Naive B cell (primary cell): Measurements from ENCODE around the gene CASTOR1. TPM values are rescaled to one million over a fixed set of nuclear protein-coding genes. Genes with fewer than 3 reads are reported as not detected.

ENCODE experiments used
- ATAC-seq, 2 donors: fragments of 150-1000 bp; cut with Tn5 transposase; 2 replicates each; pipeline ENCODE4 v1.10.0; 2021; ENCODE audit warnings: low read depth in 2 of 2, mild to moderate bottlenecking in 2 of 2, moderate library complexity in 2 of 2
- DNase-seq: peaks from one replicate; pipeline ENCODE4 v3.0.0; 2022
- H3K27ac Mint-ChIP-seq, 6 donors: one replicate each; pipeline ENCODE4 v1.8.0; 2020 to 2022; ENCODE audit warnings: mild to moderate bottlenecking in 6 of 6, mixed read lengths in 6 of 6, moderate library complexity in 5 of 6, inconsistent platforms in 2 of 6
- H3K27me3 Mint-ChIP-seq, 3 donors: one replicate each; pipeline ENCODE4 v1.8.0; 2021 to 2022; ENCODE audit warnings: mixed read lengths in 3 of 3, mild to moderate bottlenecking in 1 of 3
- H3K36me3 Mint-ChIP-seq, 2 donors: one replicate each; pipeline ENCODE4 v1.8.0; 2020 to 2022; ENCODE audit warnings: mixed read lengths in 2 of 2, inconsistent platforms in 1 of 2, mild to moderate bottlenecking in 1 of 2
- H3K4me1 Mint-ChIP-seq, 3 donors: one replicate each; pipeline ENCODE4 v1.8.0; 2020 to 2022; ENCODE audit warnings: mixed read lengths in 3 of 3, inconsistent platforms in 1 of 3, mild to moderate bottlenecking in 1 of 3, moderate library complexity in 1 of 3
- H3K4me3 Mint-ChIP-seq, 8 donors: one replicate each; pipeline ENCODE4 v1.8.0; 2020 to 2022; ENCODE audit warnings: mild to moderate bottlenecking in 8 of 8, mixed read lengths in 8 of 8, moderate library complexity in 8 of 8, inconsistent platforms in 2 of 8
- H3K9me3 Mint-ChIP-seq, 7 donors: one replicate each; pipeline ENCODE4 v1.8.0; 2020 to 2022; ENCODE audit warnings: mixed read lengths in 7 of 7, mild to moderate bottlenecking in 5 of 7, inconsistent platforms in 2 of 7, moderate library complexity in 1 of 7
- polyA plus RNA-seq, 6 donors: library from polyadenylated mRNA; unstranded; fragments of 300-500 nt; fragmentation: Illumina TruSeq; gene quantifications; one replicate each; pipeline ENCODE4 v1.2.3, GENCODE V29; 2021; ENCODE audit warnings: low read depth in 6 of 6

Gene CASTOR1
- polyA plus RNA-seq, 6 donors from 2014 or later, result 11.0 to 18.5 (median 14.7) TPM; not detected in 1

GRCh38 chr22:30302810-30303138 lies 13.5 kb upstream of the CASTOR1 start:
- H3K4me3 Mint-ChIP-seq, result peak overlapping the region in 7 of 8 donors; percentile 73 to 94 (median 85)
- no peaks in the 10 kb centered on the region for H3K36me3 Mint-ChIP-seq
- H3K9me3 Mint-ChIP-seq, result no peaks in the 10 kb centered on the region
- no peak for DNase-seq
- no peak for ATAC-seq
- no peaks in the 10 kb centered on the region for H3K27me3 Mint-ChIP-seq
- H3K27ac Mint-ChIP-seq, result peak overlapping the region; percentile 50 to 98 (median 89)
- H3K4me1 Mint-ChIP-seq, result peaks cover 72 to 91% (median 84%) of the 10 kb centered on the region in 3 donors

DNA sequence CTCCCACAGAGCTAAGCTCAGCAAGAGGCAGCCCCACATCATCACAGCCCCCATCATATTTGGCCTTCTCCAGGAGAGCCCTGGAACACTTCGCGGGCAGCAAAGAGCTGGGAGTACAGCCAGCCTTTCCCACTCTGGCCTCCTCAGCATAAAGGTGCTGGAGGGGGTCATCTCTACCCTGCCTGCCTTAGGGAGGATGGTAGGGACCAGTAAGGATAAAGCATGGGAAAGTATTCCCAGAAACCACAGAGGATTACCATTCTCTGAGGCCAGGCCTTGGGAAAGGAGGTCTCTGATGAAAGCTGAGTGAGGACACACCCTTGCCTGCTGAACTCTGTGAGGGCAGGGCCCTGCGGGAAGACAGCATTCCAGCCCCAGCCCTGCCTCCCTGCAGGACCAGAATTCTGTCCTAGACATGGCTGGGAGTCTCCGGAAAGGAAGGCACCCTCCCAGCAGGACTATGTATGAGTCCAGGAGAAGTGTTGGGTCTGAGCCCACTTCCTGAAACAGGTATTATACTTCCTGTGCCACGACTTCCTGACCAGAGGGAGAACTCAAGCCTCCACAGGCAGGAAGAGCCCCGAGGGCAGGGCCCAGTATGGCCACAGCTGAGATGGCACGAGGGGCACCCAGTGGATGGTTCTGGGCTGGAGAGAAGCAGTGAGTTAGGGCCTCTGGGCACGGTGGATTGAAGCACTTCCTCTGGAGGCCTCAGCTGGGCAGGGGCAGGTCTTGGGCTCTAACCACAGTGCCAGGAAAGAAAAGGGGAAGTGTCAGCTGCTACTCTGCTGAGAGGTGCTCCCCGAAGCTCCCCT lies 12.9 kb upstream of the CASTOR1 start:
- H3K27me3 Mint-ChIP-seq, result no peaks in the 10 kb centered on the region

GRCh38 chr22:30299322-30299721 lies 10.0 kb upstream of the CASTOR1 start:
- no peak for DNase-seq
- Mint-ChIP-seq H3K27ac (peak overlapping the region in 2 of 6 donors; percentile 60 to 70), H3K4me1 (peaks cover 42 to 61% (median 56%) of the 10 kb centered on the region in 3 donors), H3K9me3 (no peaks in the 10 kb centered on the region), H3K27me3 (no peaks in the 10 kb centered on the region), H3K4me3 (peak overlapping the region in 3 of 8 donors; percentile 25 to 82 (median 32)), H3K36me3 (peaks cover 0 to under 1% of the 10 kb centered on the region in 2 donors)
- ATAC-seq, result no peak

More for the DNA sequence above, 12.9 kb upstream of the CASTOR1 start:
- peaks cover 70 to 85% (median 81%) of the 10 kb centered on the region in 3 donors for H3K4me1 Mint-ChIP-seq
- no peaks in the 10 kb centered on the region for H3K9me3 Mint-ChIP-seq
- no peaks in the 10 kb centered on the region for H3K36me3 Mint-ChIP-seq
- H3K4me3 Mint-ChIP-seq, result peak overlapping the region in 7 of 8 donors; percentile 73 to 94 (median 85)
- peak overlapping the region; percentile 50 to 98 (median 94) for H3K27ac Mint-ChIP-seq
- peak; percentile 60 for DNase-seq
- peak; percentile 50 to 51 for ATAC-seq

DNA sequence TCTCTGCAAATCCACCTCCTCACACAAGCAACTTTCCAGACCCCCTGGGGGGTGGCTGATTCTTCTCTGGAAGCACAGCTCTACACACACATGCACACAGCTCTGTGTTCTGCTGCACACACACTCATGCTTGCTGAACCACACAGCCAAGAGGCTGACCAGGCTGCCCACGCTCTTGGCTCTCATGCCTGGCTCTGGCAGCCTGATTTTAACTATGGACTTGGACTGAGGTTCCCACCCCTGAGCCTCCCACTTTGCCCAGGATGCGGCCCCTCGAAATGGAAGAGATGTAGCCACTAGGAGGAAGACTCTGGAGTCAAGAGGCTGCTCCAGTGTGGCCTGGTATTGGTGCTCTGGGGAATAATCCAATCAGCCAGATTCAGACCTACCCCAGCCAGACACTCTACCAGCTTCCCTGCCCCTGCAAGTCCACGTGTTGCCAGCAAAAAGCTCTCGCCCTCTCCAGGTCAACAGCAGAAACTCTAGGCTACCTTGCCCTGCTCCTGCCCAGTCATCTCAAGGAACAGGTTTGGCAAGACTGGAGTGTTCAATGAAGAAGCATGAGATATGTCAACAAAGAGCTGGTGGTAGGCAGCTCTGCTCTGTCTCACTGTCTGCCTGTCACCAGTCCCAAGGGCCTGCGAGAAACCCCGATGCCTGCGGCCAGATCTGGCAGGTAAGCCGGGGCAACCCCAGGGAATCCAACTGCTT lies 8.8 kb upstream of the CASTOR1 start:
- peak overlapping the region in 1 of 8 donors; percentile 35 for H3K4me3 Mint-ChIP-seq
- H3K27me3 Mint-ChIP-seq, result no peaks in the 10 kb centered on the region
- H3K4me1 Mint-ChIP-seq, result peaks cover 40 to 49% (median 46%) of the 10 kb centered on the region in 3 donors
- H3K27ac Mint-ChIP-seq, result peak overlapping the region in 4 of 6 donors; percentile 52 to 70 (median 58)
- no peaks in the 10 kb centered on the region for H3K9me3 Mint-ChIP-seq
- no peak for ATAC-seq
- peaks cover 5 to 12% of the 10 kb centered on the region in 2 donors for H3K36me3 Mint-ChIP-seq
- DNase-seq, result no peak

GRCh38 chr22:30297276-30297990 lies 8.1 kb upstream of the CASTOR1 start:
- Mint-ChIP-seq H3K4me3 (no peak overlapping the region), H3K27ac (no peak overlapping the region), H3K27me3 (no peaks in the 10 kb centered on the region), H3K4me1 (peaks cover 35 to 47% (median 38%) of the 10 kb centered on the region in 3 donors), H3K36me3 (peaks cover 5 to 16% of the 10 kb centered on the region in 2 donors), H3K9me3 (no peaks in the 10 kb centered on the region)
- ATAC-seq, result no peak
- DNase-seq, result no peak

DNA sequence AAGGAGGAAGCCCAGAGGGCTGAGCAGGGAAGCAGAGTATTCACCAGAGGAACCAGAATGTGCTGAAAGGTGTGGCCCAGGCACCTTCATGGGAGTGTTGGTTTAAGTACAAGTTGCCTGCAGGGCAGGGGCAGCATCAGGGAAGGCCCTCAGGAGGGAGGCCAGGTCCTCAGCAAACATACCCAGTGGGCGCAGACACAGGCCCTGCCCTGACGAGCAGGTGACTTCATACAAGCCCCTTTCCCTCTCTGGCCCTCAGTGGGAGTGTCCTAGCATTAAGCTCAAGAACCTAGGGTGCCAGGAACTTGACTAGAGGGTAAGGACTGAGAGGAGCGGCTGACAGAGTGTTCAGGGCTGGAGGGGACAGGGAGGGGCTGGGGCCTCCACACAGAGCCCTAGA lies 7.5 kb upstream of the CASTOR1 start:
- H3K27ac Mint-ChIP-seq, result peak overlapping the region in 2 of 6 donors; percentile 53 to 70
- ATAC-seq (no peak), DNase-seq (no peak)
- peaks cover 5 to 16% of the 10 kb centered on the region in 2 donors for H3K36me3 Mint-ChIP-seq
- H3K27me3 Mint-ChIP-seq, result no peaks in the 10 kb centered on the region
- peaks cover 29 to 41% (median 36%) of the 10 kb centered on the region in 3 donors for H3K4me1 Mint-ChIP-seq
- H3K9me3 Mint-ChIP-seq, result no peaks in the 10 kb centered on the region
- H3K4me3 Mint-ChIP-seq, result no peak overlapping the region

GRCh38 chr22:30296324-30296723 lies 7.0 kb upstream of the CASTOR1 start:
- Mint-ChIP-seq H3K4me3 (no peak overlapping the region), H3K27ac (peak overlapping the region in 1 of 6 donors; percentile 70), H3K9me3 (no peaks in the 10 kb centered on the region), H3K36me3 (peaks cover 5 to 16% of the 10 kb centered on the region in 2 donors), H3K27me3 (no peaks in the 10 kb centered on the region), H3K4me1 (peaks cover 29 to 41% (median 36%) of the 10 kb centered on the region in 3 donors)
- ATAC-seq, result no peak
- no peak for DNase-seq

DNA sequence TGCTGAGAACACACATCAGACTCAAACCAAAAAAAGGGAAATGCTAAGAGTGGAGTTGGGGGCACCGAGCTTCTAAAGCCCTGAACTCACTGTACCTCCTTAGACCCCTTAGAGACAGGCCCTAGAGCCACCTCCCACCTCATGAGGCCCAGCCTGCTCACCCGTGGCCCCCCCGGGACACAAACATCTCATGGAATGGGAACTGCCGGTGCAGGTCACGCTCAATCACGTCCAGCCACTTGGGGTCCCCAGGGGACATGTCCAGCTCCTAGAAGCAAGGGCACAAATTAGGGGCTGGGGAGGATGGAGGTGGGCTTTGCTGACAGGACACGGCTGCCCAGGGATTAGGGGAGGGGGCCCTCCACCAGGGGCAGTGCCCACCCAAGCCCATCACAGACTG lies 6.3 kb upstream of the CASTOR1 start:
- ATAC-seq (no peak), DNase-seq (no peak)
- Mint-ChIP-seq H3K4me3 (no peak overlapping the region), H3K27ac (peak overlapping the region in 2 of 6 donors; percentile 52 to 83), H3K4me1 (peaks cover 25 to 39% (median 36%) of the 10 kb centered on the region in 3 donors), H3K27me3 (no peaks in the 10 kb centered on the region), H3K9me3 (no peaks in the 10 kb centered on the region), H3K36me3 (peaks cover 5 to 16% of the 10 kb centered on the region in 2 donors)

- Mint-ChIP-seq H3K36me3 (peaks cover 5 to 16% of the 10 kb centered on the region in 2 donors), H3K27ac (no peak overlapping the region), H3K4me3 (no peak overlapping the region)
These were observed 5.5 kb upstream of the CASTOR1 start for GRCh38 chr22:30294830-30295229.

DNA sequence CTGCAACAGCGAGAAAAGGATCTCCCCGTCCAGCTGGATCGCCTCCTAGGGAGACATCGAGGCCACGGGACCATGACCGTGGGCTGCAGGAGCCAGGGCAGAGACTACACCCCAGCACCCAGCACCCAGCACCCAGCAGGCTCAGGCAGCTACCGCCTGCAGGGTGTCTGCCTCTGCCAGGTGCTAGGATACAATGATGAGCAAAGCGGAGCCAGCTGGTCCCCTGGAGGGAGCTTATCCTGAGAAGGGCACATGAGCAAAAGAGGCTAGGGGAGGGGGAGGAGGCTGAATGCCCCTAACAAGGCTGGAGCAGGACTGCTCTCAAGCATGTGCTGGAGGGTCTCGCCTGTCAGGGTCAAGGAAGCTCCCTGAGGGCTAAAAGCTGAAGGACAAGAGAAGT lies 4.8 kb upstream of the CASTOR1 start:
- no peak overlapping the region for H3K4me3 Mint-ChIP-seq
- H3K4me1 Mint-ChIP-seq, result peaks cover 30 to 44% (median 41%) of the 10 kb centered on the region in 3 donors
- DNase-seq, result no peak
- H3K27ac Mint-ChIP-seq, result peak overlapping the region in 2 of 6 donors; percentile 23 to 82
- H3K36me3 Mint-ChIP-seq, result peaks cover 5 to 16% of the 10 kb centered on the region in 2 donors
- no peaks in the 10 kb centered on the region for H3K9me3 Mint-ChIP-seq
- H3K27me3 Mint-ChIP-seq, result no peaks in the 10 kb centered on the region
- no peak for ATAC-seq

More at GRCh38 chr22:30294830-30295229, 5.5 kb upstream of the CASTOR1 start:
- no peak for DNase-seq
- Mint-ChIP-seq H3K9me3 (no peaks in the 10 kb centered on the region), H3K4me1 (peaks cover 30 to 40% (median 39%) of the 10 kb centered on the region in 3 donors), H3K27me3 (no peaks in the 10 kb centered on the region)
- no peak for ATAC-seq

GRCh38 chr22:30293026-30293425 lies 3.7 kb upstream of the CASTOR1 start:
- Mint-ChIP-seq H3K4me3 (no peak overlapping the region), H3K4me1 (peaks cover 27 to 44% (median 37%) of the 10 kb centered on the region in 3 donors), H3K36me3 (peaks cover 5 to 16% of the 10 kb centered on the region in 2 donors), H3K9me3 (no peaks in the 10 kb centered on the region), H3K27ac (peak overlapping the region in 3 of 6 donors; percentile 42 to 63 (median 53)), H3K27me3 (no peaks in the 10 kb centered on the region)
- no peak for DNase-seq
- ATAC-seq, result no peak

DNA sequence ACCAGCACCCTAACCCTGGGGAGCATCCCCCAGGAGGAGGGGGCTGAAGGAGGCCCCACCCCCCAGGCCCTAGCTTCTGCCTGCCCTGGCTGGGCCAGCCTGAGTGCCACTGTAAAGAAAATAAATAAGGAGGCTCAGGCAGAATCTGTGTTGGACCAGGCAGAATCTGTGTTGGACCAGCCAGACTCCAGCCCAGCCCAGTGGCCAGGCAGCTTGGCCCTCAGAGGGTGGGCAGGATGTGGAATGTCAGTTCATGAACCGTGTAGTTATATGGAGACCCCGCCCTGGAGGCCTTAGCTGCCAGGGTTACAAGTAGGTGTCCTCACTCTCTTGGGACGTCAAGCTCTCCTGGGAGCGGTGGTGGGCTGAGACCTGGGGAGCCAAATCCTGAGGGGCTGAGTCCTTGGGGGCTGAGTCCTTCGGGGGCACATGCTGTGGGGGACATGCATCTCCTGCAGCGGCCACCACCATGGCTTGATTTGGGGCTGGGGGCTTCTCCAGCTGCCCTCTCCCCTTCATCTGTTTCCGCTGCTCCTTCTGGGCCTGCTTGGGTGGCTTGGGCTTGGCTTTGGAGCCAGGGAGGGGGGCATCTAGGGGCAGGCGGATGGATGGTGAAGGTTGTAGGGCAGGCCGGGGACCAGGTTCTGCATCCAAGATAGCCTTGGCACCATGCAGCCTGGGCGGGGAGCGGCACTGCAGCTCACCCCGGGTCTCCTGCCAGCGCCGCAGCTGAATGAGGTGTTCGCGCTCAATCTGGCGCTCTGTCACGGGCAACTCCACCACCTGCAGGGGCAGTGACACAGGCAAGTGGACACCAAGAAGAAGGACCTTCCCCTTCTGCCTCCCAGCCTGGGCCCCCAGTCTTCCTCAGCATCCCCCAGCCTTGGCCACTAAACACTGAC lies 3.0 kb upstream of the CASTOR1 start:
- H3K27me3 Mint-ChIP-seq, result no peaks in the 10 kb centered on the region
- H3K27ac Mint-ChIP-seq, result peak overlapping the region in 3 of 6 donors; percentile 42 to 82 (median 61)
- ATAC-seq (no peak), DNase-seq (no peak)
- H3K9me3 Mint-ChIP-seq, result no peaks in the 10 kb centered on the region
- no peak overlapping the region for H3K4me3 Mint-ChIP-seq
- H3K4me1 Mint-ChIP-seq, result peaks cover 30 to 47% (median 40%) of the 10 kb centered on the region in 3 donors
- peaks cover 5 to 16% of the 10 kb centered on the region in 2 donors for H3K36me3 Mint-ChIP-seq
